ENCODE measurements around the gene CA11. TPM values are rescaled to one million over a fixed set of nuclear protein-coding genes. Genes with fewer than 3 reads are reported as not detected.

Gene CA11
- total and polyA plus RNA-seq, 9 of the 15 experiments (the other 6 are each of a cell fraction or from before 2014, with no cell fraction given), result 2.9 to 19.9 (median 8.3) TPM

- peak; percentile 22; the same call in 1 of the 2 replicates for TF ChIP-seq REST (IDR thresholded peaks at IDR 0.05; ENCODE audit: borderline replicate concordance)
- TF ChIP-seq REST (CRISPR knock-in tag; IDR thresholded peaks at IDR 0.05; ENCODE audit: low read depth), result no peak
Measured at GRCh38 chr19:48591021-48591420, 55.0 kb downstream of the CA11 start (continued).

Data from K562 (cell line).